HG02759 (cell line): Measurements from ENCODE around the gene MDN1.
"Not testable (repeated sequence)": the region's sequence is repeated elsewhere in the genome, so short reads cannot be mapped to it uniquely, and the experiment has no call there.

Experiments
- ATAC-seq: cut with Tn5 transposase; IDR thresholded peaks from one replicate; pipeline ENCODE4 v1.9.1; 2021; ENCODE audit warnings: mild to moderate bottlenecking, moderate library complexity; ENCODE audit not compliant: unreplicated experiment

Gene MDN1

GRCh38 chr6:89817481-89817880 lies 2.1 kb downstream of the MDN1 start:
- no peak for ATAC-seq

DNA sequence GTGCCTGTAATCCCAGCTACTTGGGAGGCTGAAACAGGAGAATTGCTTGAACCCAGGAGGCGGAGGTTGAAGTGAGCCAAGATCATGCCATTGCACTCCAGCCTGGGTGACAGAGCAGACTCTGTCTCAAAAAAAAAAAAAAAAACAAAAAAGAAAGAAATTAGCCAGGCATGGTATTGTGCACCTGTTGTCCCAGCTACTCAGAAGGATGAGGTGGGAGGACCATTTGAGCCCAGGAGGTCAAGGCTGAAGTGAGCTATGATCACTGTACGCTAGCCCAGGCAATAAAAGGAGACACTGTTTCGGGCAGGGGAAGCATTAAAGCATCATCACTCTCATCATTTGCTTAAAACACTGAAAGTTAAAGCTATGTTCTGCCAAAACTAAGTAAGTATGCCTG lies 6.2 kb downstream of the MDN1 start:
- not testable (repeated sequence) for ATAC-seq

DNA sequence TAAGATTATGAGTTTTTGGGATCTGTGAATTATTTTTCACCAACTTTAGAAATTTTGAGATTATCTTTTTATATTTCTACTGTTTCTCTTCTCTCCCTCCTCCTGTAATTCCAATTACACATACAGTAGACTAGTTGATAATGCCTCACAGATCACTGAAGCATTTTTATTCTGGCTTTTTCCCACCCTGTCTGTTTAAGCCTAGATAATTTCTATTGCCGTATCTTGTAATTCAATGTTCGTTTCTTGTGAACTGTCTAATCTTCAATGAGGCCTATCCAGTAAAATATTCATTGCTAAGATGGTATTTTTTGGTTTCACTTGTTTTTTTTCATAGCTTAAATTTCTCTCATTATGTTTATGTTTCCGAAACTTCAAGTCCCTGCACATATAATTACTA lies 12.0 kb downstream of the MDN1 start:
- ATAC-seq, result no peak

DNA sequence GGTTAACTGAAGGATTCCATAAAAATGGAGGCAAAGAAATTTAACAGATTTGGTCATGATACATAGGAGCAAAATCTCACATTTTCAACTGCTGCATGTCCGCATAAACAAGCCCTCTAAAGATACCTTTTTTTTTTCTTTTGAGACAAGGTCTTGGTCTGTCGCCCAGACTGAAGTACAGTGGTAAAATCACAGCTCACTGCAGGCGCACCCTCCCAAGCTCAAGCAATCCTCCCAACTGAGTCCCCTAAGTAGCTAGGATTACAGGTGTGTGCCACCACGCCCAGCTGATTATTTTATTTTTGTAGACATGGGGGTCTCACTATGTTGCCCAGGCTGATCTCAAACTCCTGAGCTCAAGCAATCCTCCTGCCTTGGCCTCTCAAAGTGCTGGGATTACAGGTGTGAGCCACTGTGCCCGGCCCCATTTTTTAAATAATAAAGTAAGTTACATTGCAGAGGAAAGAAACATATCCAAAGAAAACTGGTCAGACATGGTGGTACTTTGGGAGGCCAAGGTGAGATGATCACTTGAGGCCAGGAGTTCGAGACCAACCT lies 13.7 kb downstream of the MDN1 start:
- no peak for ATAC-seq

- ATAC-seq, result no peak
These were observed 16.3 kb downstream of the MDN1 start for GRCh38 chr6:89803271-89803670.

DNA sequence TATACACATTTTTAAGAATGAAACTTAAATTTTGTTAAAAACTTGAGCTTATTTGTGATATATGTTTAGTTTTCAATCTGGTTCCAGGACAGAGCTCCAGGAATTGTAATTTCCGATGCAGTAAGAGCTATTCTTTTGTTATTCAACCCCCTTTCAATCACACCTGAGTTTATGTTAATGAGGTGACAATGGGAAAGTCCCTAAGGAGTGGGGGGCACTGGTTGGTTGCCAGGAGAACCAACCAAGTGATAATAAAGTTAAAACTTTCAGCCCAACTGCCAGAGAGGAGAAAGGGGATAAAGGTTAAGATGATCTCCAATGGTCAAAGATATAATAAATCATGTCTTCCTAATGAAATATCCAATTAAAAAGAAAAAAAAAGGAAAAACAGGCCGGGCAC lies 19.8 kb downstream of the MDN1 start:
- no peak for ATAC-seq

- ATAC-seq, result no peak
These were observed 20.5 kb downstream of the MDN1 start for GRCh38 chr6:89799096-89799495.

DNA sequence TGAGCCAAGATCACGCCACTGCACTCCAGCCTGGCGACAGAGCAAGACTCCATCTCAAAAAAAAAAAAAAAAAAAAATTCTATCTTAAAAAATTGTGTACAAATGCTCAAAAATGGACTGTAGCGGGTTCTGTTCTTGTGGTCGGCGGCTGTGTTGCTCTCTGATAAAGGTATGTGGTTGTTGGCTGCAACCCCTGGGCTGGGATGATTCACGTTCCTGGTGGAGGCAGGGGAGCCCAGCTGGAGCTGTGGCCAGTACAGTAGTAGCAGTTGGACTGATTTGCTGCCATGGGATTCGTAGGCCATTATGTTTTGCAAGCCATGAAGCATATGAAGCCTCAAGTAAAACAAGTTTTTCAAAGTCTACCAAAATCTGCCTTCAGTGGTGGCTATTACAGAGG lies 22.3 kb downstream of the MDN1 start:
- no peak for ATAC-seq

GRCh38 chr6:89794324-89794723 lies 25.3 kb downstream of the MDN1 start:
- no peak for ATAC-seq

DNA sequence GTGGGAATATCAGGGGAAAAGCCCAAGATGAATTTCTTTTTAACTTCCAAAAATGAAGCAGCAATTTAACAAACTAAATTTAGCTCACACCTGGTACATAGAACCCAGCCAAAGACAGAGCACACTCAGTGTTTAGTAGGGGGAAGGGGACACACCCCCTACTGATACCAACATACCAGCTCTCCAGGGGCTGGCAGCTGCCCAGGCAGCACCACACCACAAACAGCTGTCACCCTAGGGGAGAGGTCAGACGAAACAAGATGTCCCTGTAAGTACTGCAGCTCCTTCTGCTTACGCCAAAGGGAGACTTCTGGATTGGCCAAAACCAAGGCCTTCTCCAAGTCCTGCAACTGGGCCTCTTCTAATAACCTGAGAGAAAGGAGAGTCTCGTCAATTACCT lies 26.0 kb downstream of the MDN1 start:
- ATAC-seq, result no peak

DNA sequence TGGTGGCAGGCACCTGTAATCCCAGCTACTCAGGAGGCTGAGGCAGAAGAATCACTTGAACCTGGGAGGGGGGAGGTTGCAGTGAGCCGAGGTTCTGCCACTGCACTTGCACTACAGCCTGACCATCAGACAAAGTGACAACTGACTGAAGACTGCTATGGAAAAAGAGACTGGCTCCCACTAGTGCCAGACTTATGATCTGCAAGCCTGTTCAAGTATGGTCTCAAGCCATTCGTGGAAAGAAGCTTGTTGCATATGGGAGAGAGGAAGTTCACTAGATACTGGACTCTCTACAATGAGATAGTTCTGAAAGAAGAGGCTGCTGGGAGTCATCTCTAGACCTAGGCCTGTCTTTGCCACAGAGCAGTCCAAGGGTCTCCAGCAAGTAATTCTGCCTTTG lies 26.7 kb downstream of the MDN1 start:
- ATAC-seq, result peak; percentile 82

DNA sequence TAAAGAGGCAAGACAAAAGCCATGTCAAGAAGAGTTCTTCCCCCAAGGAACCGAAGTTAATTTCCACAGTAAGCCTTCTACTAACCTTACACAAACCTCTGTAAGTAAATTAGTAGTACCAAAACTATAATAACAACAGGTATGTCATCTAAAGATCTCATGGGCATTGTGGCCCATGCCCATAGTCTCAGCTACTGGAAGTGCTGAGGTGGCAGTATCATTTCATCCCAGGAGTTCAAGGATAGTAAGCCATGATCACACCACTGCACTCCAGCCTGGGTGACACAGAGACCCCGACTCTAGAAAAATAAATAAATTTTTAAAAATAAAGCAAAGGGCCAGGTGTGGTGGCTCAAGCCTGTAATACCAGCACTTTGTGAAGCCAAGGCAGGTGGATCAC lies 29.2 kb downstream of the MDN1 start:
- ATAC-seq, result no peak

GRCh38 chr6:89789980-89790379 lies 29.6 kb downstream of the MDN1 start:
- no peak for ATAC-seq

- no peak for ATAC-seq
These were observed 31.8 kb downstream of the MDN1 start for GRCh38 chr6:89787660-89788328.

DNA sequence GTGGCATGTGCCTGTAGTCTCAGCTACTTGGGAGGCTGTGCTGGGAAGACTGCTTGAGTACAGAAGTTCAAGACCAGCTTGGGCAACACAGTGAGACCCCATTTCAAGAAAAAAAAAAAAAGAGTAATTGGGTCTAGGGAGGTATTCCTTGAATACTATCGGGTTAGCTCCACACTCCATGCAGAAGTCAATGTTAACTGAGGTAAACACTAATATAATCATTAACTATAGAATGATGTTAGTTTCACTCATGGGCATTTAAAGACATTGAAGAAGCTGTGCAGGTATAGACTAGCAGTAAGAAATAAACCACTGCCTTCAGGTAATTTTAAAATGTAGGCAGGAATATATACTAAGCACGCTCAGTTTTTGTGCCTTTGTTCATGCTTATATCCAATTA lies 32.6 kb downstream of the MDN1 start:
- ATAC-seq, result no peak

- no peak for ATAC-seq
These were observed 34.8 kb downstream of the MDN1 start for GRCh38 chr6:89784838-89785237.

GRCh38 chr6:89783293-89783692 lies 36.3 kb downstream of the MDN1 start:
- ATAC-seq, result not testable (repeated sequence)

- ATAC-seq, result no peak
These were observed 37.4 kb downstream of the MDN1 start for GRCh38 chr6:89782222-89782621.

DNA sequence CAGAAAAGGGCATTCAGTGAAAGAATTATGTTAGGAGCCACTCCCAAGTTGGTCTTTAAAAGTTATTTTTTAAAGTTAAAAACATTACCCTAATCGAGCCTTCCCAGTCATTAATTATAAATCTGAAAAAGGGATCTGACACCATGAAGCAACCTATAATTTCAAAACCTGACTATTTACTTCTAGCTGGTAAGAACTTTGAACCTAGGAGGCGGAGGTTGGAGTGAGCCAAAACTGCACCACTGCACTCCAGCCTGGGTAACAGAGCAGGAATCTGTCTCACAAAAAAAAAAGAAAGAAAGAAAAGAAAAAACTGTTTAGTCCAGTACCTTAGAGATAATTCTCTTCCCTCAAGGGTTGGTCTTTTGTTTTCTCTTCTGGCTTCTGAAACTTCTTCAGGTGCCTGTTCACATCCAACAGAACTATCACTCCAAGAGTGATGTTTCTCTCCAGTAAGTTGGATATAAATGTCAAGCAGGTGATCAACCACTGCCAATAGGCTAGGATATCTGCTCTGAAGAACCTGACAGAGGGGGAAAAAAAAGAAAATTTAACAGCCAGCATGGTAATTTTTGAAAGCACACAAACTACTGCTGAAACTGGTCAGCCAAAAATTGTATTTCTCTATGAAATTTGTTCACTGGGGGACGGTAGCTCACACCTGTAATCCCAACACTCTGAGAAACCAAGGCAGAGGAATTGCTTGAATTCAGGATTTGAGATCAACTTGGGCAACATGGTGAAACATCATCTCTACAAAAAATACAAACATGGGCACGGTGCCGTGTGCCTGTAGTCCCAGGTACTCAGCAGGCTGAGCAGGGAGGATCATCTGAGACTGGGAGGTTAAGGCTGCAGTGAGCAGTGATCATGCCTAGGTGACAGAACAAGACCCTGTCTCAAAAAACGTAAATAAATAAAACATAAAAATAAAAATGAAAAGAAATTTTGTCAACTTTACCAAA lies 38.2 kb downstream of the MDN1 start:
- no peak for ATAC-seq

GRCh38 chr6:89777455-89777854 lies 42.1 kb downstream of the MDN1 start:
- ATAC-seq, result no peak

- ATAC-seq, result no peak
These were observed 42.9 kb downstream of the MDN1 start for GRCh38 chr6:89776583-89777233.
